Measurements from ENCODE around the gene SH3BGRL2. TPM values are rescaled to one million over a fixed set of nuclear protein-coding genes. Genes with fewer than 3 reads are reported as not detected.

SH3BGRL2 gene
- total RNA-seq, 1 experiment from 2014 or later: 13.8 TPM

GRCh38 chr6:79684876-79685275 lies 53.7 kb downstream of the SH3BGRL2 start (continued):
- TF ChIP-seq ZNF532 (CRISPR knock-in tag; IDR thresholded peaks at IDR 0.05; ENCODE audit: borderline replicate concordance) (no peak), SP1 (CRISPR knock-in tag; conservative IDR thresholded peaks at IDR 0.05) (no peak), FOXJ3 (CRISPR knock-in tag; IDR thresholded peaks at IDR 0.05; ENCODE audit: borderline replicate concordance) (no peak), NR1H2 (CRISPR knock-in tag; IDR thresholded peaks at IDR 0.05) (no peak), IRF1 (CRISPR knock-in tag; IDR thresholded peaks at IDR 0.05) (no peak), ZBTB21 (CRISPR knock-in tag; IDR thresholded peaks at IDR 0.05; ENCODE audit: borderline replicate concordance) (no peak), FOXK1 (CRISPR knock-in tag; IDR thresholded peaks at IDR 0.05) (no peak), SOX15 (CRISPR knock-in tag; IDR thresholded peaks at IDR 0.05) (no peak), ETV6 (CRISPR knock-in tag; IDR thresholded peaks at IDR 0.05) (no peak), ZNF121 (CRISPR knock-in tag; IDR thresholded peaks at IDR 0.05) (no peak)

GRCh38 chr6:79686707-79687309 lies 55.7 kb downstream of the SH3BGRL2 start:
- Mint-ChIP-seq H3K4me1 (peaks cover 16% of the 10 kb centered on the region), H3K27ac (0 out of 2 replicates have a peak overlapping the region, but pooled peaks have one; percentile 28), H3K9me3 (peaks cover 9% of the 10 kb centered on the region; the same call in 1 of the 2 replicates), H3K27me3 (ENCODE audit: low read depth) (no peaks in the 10 kb centered on the region), H3K36me3 (peaks cover 16% of the 10 kb centered on the region), H3K4me3 (no peak overlapping the region)
- TF ChIP-seq ZNF138 (CRISPR knock-in tag; conservative IDR thresholded peaks at IDR 0.05) (no peak), HMGXB4 (CRISPR knock-in tag; IDR thresholded peaks at IDR 0.05) (no peak), E2F4 (CRISPR knock-in tag; IDR thresholded peaks at IDR 0.05; ENCODE audit: borderline replicate concordance, low read depth) (no peak), AFF4 (CRISPR knock-in tag; IDR thresholded peaks at IDR 0.05; ENCODE audit: borderline replicate concordance) (no peak), OVOL2 (CRISPR knock-in tag; IDR thresholded peaks at IDR 0.05; ENCODE audit: borderline replicate concordance) (no peak), RELA (CRISPR knock-in tag; IDR thresholded peaks at IDR 0.05; ENCODE audit: borderline replicate concordance) (no peak), ZNF396 (CRISPR knock-in tag; IDR thresholded peaks at IDR 0.05; ENCODE audit: borderline replicate concordance) (no peak)
- CTCF ChIA-PET: interaction anchor here (1.1 to 1.6 kb wide), 2 partner anchors 14 to 153 kb away, joined by 3 to 5 read pairs; no protein-coding TSS in a partner anchor
- POLR2A ChIA-PET: interaction anchor here (0.8 kb wide), 1 partner anchor 1059 kb away, joined by 3 read pairs; no protein-coding TSS in a partner anchor
- no peak for DNase-seq (ENCODE audit: low spot score)
- ATAC-seq: peak; percentile 53
